ENCODE measurements around the gene SLIT1.
"Not testable (repeated sequence)": the region's sequence is repeated elsewhere in the genome, so short reads cannot be mapped to it uniquely, and the experiment has no call there.

Gene SLIT1

GRCh38 chr10:97040248-97040584, 145.5 kb downstream of the SLIT1 start:
- no peak for TF ChIP-seq CTCF (IDR thresholded peaks at IDR 0.05; ENCODE audit: control insufficient read depth, insufficient read depth, low read depth, low read length, missing control alignments)
- DNase-seq (ENCODE audit: low read depth), result no peak
- no peak overlapping the region for H3K4me3 ChIP-seq (ENCODE audit: control insufficient read depth, low read depth, low read length)

- DNase-seq (ENCODE audit: low read depth), result no peak
- no peak for TF ChIP-seq CTCF (IDR thresholded peaks at IDR 0.05; ENCODE audit: control insufficient read depth, insufficient read depth, low read depth, low read length, missing control alignments)
Observed at GRCh38 chr10:97039538-97040247, 146.1 kb downstream of the SLIT1 start.

DNA sequence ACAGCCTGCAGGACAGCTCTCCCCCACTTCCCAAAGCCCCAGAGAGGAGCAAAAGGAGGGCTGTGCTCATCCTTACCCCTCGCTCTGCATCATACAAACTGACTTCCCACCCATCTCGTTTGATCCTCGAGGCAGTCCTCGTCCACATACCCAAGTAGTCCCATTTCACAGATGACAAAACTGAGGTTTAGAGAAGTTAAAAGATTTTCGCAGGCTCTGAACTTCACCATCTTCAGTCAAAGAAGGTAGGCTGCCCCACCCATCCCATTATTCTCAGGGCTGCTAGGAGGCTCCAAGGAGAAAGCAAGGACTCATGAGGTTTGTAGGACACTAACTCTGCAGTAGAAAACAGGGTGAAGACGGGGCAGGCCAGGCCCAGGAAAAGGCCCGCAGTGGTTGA, 147.1 kb downstream of the SLIT1 start:
- no peak overlapping the region for H3K4me3 ChIP-seq (ENCODE audit: control insufficient read depth, low read depth, low read length)
- TF ChIP-seq CTCF (IDR thresholded peaks at IDR 0.05; ENCODE audit: control insufficient read depth, insufficient read depth, low read depth, low read length, missing control alignments), result no peak
- no peak for DNase-seq (ENCODE audit: low read depth)

More at GRCh38 chr10:97039538-97040247, 146.1 kb downstream of the SLIT1 start:
- H3K4me3 ChIP-seq (ENCODE audit: control insufficient read depth, low read depth, low read length), result no peak overlapping the region

GRCh38 chr10:97037365-97038361, 148.1 kb downstream of the SLIT1 start:
- DNase-seq (ENCODE audit: low read depth), result peak; percentile 35
- H3K4me3 ChIP-seq (ENCODE audit: control insufficient read depth, low read depth, low read length), result peak overlapping the region; percentile 35
- TF ChIP-seq CTCF (IDR thresholded peaks at IDR 0.05; ENCODE audit: control insufficient read depth, insufficient read depth, low read depth, low read length, missing control alignments), result peak; percentile 86

GRCh38 chr10:97034958-97035769, 150.6 kb downstream of the SLIT1 start:
- no peak for TF ChIP-seq CTCF (IDR thresholded peaks at IDR 0.05; ENCODE audit: control insufficient read depth, insufficient read depth, low read depth, low read length, missing control alignments)
- H3K4me3 ChIP-seq (ENCODE audit: control insufficient read depth, low read depth, low read length), result no peak overlapping the region
- no peak for DNase-seq (ENCODE audit: low read depth)

GRCh38 chr10:97034301-97034700, 151.5 kb downstream of the SLIT1 start:
- DNase-seq (ENCODE audit: low read depth), result no peak
- no peak overlapping the region for H3K4me3 ChIP-seq (ENCODE audit: control insufficient read depth, low read depth, low read length)
- TF ChIP-seq CTCF (IDR thresholded peaks at IDR 0.05; ENCODE audit: control insufficient read depth, insufficient read depth, low read depth, low read length, missing control alignments), result no peak

DNA sequence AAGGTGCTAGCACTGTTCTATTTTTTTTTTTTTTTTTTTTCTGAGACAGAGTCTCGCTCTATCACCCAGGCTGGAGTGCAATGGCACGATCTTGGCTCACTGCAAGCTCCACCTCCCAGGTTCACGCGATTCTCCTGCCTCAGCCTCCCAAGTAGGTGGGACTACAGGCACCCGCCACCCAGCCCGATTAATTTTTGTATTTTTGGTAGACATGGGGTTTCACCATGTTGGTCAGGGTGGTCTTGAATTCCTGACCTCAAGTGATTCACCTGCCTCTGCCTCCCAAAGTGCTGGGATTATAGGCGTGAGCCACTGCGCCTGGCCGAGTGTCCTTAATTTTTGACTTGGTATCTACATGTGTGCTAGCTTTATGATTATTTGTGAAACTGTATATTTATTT, 151.9 kb downstream of the SLIT1 start:
- not testable (repeated sequence) for DNase-seq (ENCODE audit: low read depth); H3K4me3 ChIP-seq (ENCODE audit: control insufficient read depth, low read depth, low read length)
